H1 (cell line): ENCODE measurements around the gene PURA. TPM values are rescaled to one million over a fixed set of nuclear protein-coding genes. Genes with fewer than 3 reads are reported as not detected.
A peak's percentile ranks its signal among the peaks of the same experiment; 100 is the strongest.

Experiments used
- CTCF ChIA-PET: fragments of 300-600 bp; sonication (Branson Sonifier 250); formaldehyde crosslinking; loops from one replicate; lab custom pipeline; 2021; ENCODE audit not compliant: partially characterized antibody; lab: Charles Lee
- POLR2A ChIA-PET: fragments of 300-600 bp; sonication (Branson Sonifier 250); formaldehyde crosslinking; loops from one replicate; lab custom pipeline; 2021; ENCODE audit warnings: inconsistent platforms; ENCODE audit not compliant: partially characterized antibody; lab: Charles Lee
- DNase-seq, 2 experiments: peaks; one replicate each; pipeline versions ENCODE4 v3.0.0 to v3.0.0-alpha.2; 2010 to 2022; ENCODE audit warnings: low spot score in 2 of 2, low read depth in 1 of 2, mixed read lengths in 1 of 2
- FAIRE-seq: peaks from 2 replicates; lab custom pipeline; 2011; peaks lifted over from hg19 to GRCh38; lab: Jason Lieb, UNC
- H2AFZ ChIP-seq: 2 replicates; pipeline ENCODE4 v1.8.1; 2012; ENCODE audit warnings: low read length, inconsistent platforms
- H2AK5ac ChIP-seq: 2 replicates; pipeline ENCODE4 v1.6.1; 2013; ENCODE audit warnings: low read depth, low read length
- H2BK120ac ChIP-seq: replicated peaks from 2 replicates; pipeline ENCODE3; 2013; ENCODE audit warnings: low read depth, low read length, inconsistent platforms
- H2BK12ac ChIP-seq: 2 replicates; pipeline ENCODE4 v1.6.1; 2013; ENCODE audit warnings: low read depth, low read length
- H2BK15ac ChIP-seq: 2 replicates; pipeline ENCODE4 v1.6.1; 2013; ENCODE audit warnings: low read length
- H2BK20ac ChIP-seq: 2 replicates; pipeline ENCODE4 v1.6.1; 2013; ENCODE audit warnings: low read length
- H2BK5ac ChIP-seq: 2 replicates; pipeline ENCODE4 v1.6.1; 2013; ENCODE audit warnings: low read depth, low read length
- H3K14ac ChIP-seq: 2 replicates; pipeline ENCODE4 v1.6.1; 2013; ENCODE audit warnings: inconsistent platforms; ENCODE audit not compliant: insufficient read length
- H3K18ac ChIP-seq: 2 replicates; pipeline ENCODE4 v1.6.1; 2013; ENCODE audit warnings: low read length; ENCODE audit errors: extremely low read depth
- H3K23ac ChIP-seq: 2 replicates; pipeline ENCODE4 v1.6.1; 2013; ENCODE audit warnings: inconsistent platforms; ENCODE audit not compliant: insufficient read length
- H3K23me2 ChIP-seq: 2 replicates; pipeline ENCODE4 v1.6.1; 2013; ENCODE audit warnings: low read depth, low read length
- H3K27ac ChIP-seq: 2 replicates; pipeline ENCODE4 v1.6.1; 2011; ENCODE audit warnings: low read depth, low read length, inconsistent platforms
- H3K27me3 ChIP-seq, 4 experiments: replicated peaks in 1 of 4; 1 replicate in 1 of 4; 2 replicates in 3 of 4; pipeline versions ENCODE4 v1.6.1 to v1.8.1; 2011 to 2013; ENCODE audit warnings: low read length in 3 of 4, mild to moderate bottlenecking in 3 of 4, inconsistent platforms in 2 of 4, mixed read lengths in 2 of 4, moderate library complexity in 1 of 4; ENCODE audit not compliant: control insufficient read depth in 3 of 4, insufficient read depth in 3 of 4; ENCODE audit errors: extremely low read depth in 1 of 4
- H3K36me3 ChIP-seq, 4 experiments: 2 replicates each; pipeline versions ENCODE4 v1.6.1 to v1.8.1; 2011 to 2013; ENCODE audit warnings: mild to moderate bottlenecking in 4 of 4, low read length in 3 of 4, moderate library complexity in 2 of 4, control low read depth in 1 of 4, inconsistent platforms in 1 of 4; ENCODE audit not compliant: insufficient read depth in 4 of 4, control insufficient read depth in 2 of 4
- H3K4ac ChIP-seq: replicated peaks from 2 replicates; pipeline ENCODE3; 2013; ENCODE audit warnings: low read length, low read depth, mixed read lengths, inconsistent platforms; ENCODE audit not compliant: insufficient read length
- H3K4me1 ChIP-seq, 4 experiments: replicated peaks in 1 of 4; 1 replicate in 1 of 4; 2 replicates in 3 of 4; pipeline versions ENCODE4 v1.6.1 to v1.8.1; 2011 to 2013; ENCODE audit warnings: low read length in 3 of 4, inconsistent platforms in 2 of 4, mixed read lengths in 1 of 4; ENCODE audit not compliant: insufficient read depth in 4 of 4, control insufficient read depth in 3 of 4
- H3K4me2 ChIP-seq, 2 experiments: 2 replicates each; pipeline versions ENCODE4 v1.6.1 to v1.8.1; 2011 to 2013; ENCODE audit warnings: low read depth in 2 of 2, low read length in 2 of 2, control low read depth in 1 of 2, inconsistent platforms in 1 of 2, mild to moderate bottlenecking in 1 of 2; ENCODE audit not compliant: insufficient read depth in 1 of 2
- H3K4me3 ChIP-seq, 4 experiments: fragments of 200-600, 300-600 bp in 1 of 4; sonication (generic), shearing (Covaris generic), sonication (Bioruptor Twin) in 1 of 4; 2 replicates each; pipeline versions ENCODE4 v1.5.1 to v1.8.1; 2011 to 2016; ENCODE audit warnings: low read length in 4 of 4, low read depth in 3 of 4, control low read depth in 2 of 4, inconsistent platforms in 2 of 4, mild to moderate bottlenecking in 2 of 4, mixed read lengths in 1 of 4, moderate library complexity in 1 of 4; ENCODE audit not compliant: insufficient read depth in 2 of 4; ENCODE audit errors: extremely low read depth in 1 of 4
- H3K56ac ChIP-seq: replicated peaks from 2 replicates; pipeline ENCODE3; 2013; ENCODE audit warnings: low read depth, mild to moderate bottlenecking, mixed read lengths, low read length, inconsistent platforms; ENCODE audit not compliant: insufficient read length
- H3K79me1 ChIP-seq: 2 replicates; pipeline ENCODE4 v1.6.1; 2013; ENCODE audit warnings: low read depth, low read length, control low read depth
- H3K79me2 ChIP-seq, 2 experiments: 2 replicates each; pipeline versions ENCODE4 v1.6.1 to v1.8.1; 2012 to 2013; ENCODE audit warnings: low read length in 2 of 2, mild to moderate bottlenecking in 2 of 2, inconsistent platforms in 1 of 2; ENCODE audit not compliant: insufficient read depth in 2 of 2, control insufficient read depth in 1 of 2
- H3K9ac ChIP-seq, 4 experiments: replicated peaks in 1 of 4; 1 replicate in 1 of 4; 2 replicates in 3 of 4; pipeline versions ENCODE4 v1.6.1 to v1.8.1; 2011 to 2013; ENCODE audit warnings: low read depth in 3 of 4, low read length in 3 of 4, control low read depth in 2 of 4, mild to moderate bottlenecking in 2 of 4, moderate library complexity in 2 of 4, inconsistent platforms in 1 of 4; ENCODE audit errors: extremely low read depth in 1 of 4
- H3K9me3 ChIP-seq, 2 experiments: 2 replicates each; pipeline versions ENCODE4 v1.6.1 to v1.8.1; 2012 to 2013; ENCODE audit warnings: mild to moderate bottlenecking in 2 of 2, moderate library complexity in 2 of 2, control low read depth in 1 of 2, inconsistent platforms in 1 of 2, low read depth in 1 of 2, low read length in 1 of 2, mixed read lengths in 1 of 2; ENCODE audit not compliant: insufficient read depth in 2 of 2
- H4K20me1 ChIP-seq, 2 experiments: replicated peaks in 1 of 2; 2 replicates each; pipeline versions ENCODE3 to v1.8.1; 2011 to 2013; ENCODE audit warnings: inconsistent platforms in 2 of 2, low read length in 2 of 2, mild to moderate bottlenecking in 1 of 2; ENCODE audit not compliant: insufficient read depth in 2 of 2, control insufficient read depth in 1 of 2
- H4K5ac ChIP-seq: 2 replicates; pipeline ENCODE4 v1.6.1; 2013; ENCODE audit warnings: low read length, low read depth, mixed read lengths, inconsistent platforms; ENCODE audit not compliant: insufficient read length
- H4K8ac ChIP-seq: 2 replicates; pipeline ENCODE4 v1.8.0; 2013; ENCODE audit warnings: mild to moderate bottlenecking, moderate library complexity, low read length, inconsistent platforms; ENCODE audit not compliant: insufficient read depth; ENCODE audit errors: extremely low read depth
- H4K91ac ChIP-seq: replicated peaks from 2 replicates; pipeline ENCODE3; 2013; ENCODE audit warnings: low read length, mixed read lengths, inconsistent platforms; ENCODE audit not compliant: insufficient read length
- CHD2 ChIP-seq: IDR thresholded peaks from 2 replicates; pipeline ENCODE4 v1.6.1; 2012; ENCODE audit warnings: low read length, improper control_type of control experiment
- GABPA ChIP-seq: IDR thresholded peaks from 2 replicates; pipeline ENCODE4 v1.6.1; 2011; ENCODE audit warnings: mild to moderate bottlenecking, low read length, moderate library complexity, borderline replicate concordance; ENCODE audit not compliant: insufficient read depth
- JUND ChIP-seq: IDR thresholded peaks from 2 replicates; pipeline ENCODE4 v1.6.1; 2011; ENCODE audit warnings: mild to moderate bottlenecking, improper control_type of control experiment, low read length
- KDM1A ChIP-seq: fragments of 200-600, 300-600 bp; sonication (generic); IDR thresholded peaks from 2 replicates; pipeline ENCODE4 v1.7.1; 2016; ENCODE audit warnings: mild to moderate bottlenecking, low read length, borderline replicate concordance
- RAD21 ChIP-seq, 2 experiments: IDR thresholded peaks in 1 of 2; conservative IDR thresholded peaks in 1 of 2; 2 replicates each; pipeline ENCODE4 v1.6.1; 2011; ENCODE audit warnings: low read depth in 2 of 2, low read length in 2 of 2, improper control_type of control experiment in 1 of 2, inconsistent platforms in 1 of 2, mild to moderate bottlenecking in 1 of 2, moderate library complexity in 1 of 2
- SIRT6 ChIP-seq: IDR thresholded peaks from one replicate; pipeline ENCODE4 v1.7.1; 2012; ENCODE audit warnings: low read length, inconsistent platforms
- SP2 ChIP-seq: IDR thresholded peaks from 2 replicates; pipeline ENCODE4 v1.6.1; 2012; ENCODE audit warnings: mild to moderate bottlenecking, low read length, inconsistent platforms
- WGBS, 2 experiments: shearing (Covaris generic) in 1 of 2; methylation state at CpG; one replicate each; pipeline versions ENCODE4 v1.1.6 to v1.1.7; 2013 to 2015; ENCODE audit warnings: low lambda C conversion rate in 2 of 2, mixed read lengths in 2 of 2, inconsistent platforms in 1 of 2, low coverage in 1 of 2, missing lambda C conversion rate in 1 of 2; ENCODE audit not compliant: insufficient replicate concordance in 2 of 2, insufficient coverage in 1 of 2, insufficient read length in 1 of 2; ENCODE audit errors: extremely low coverage in 1 of 2, missing lambda C conversion rate in 1 of 2; 5-methylcytosine and 5-hydroxymethylcytosine counted together
- polyA plus RNA-seq, 7 experiments: library from polyadenylated mRNA; depleted of rRNA in 3 of 7; stranded (reverse) in 5 of 7; unstranded in 2 of 7; fragments of >200 nt in 5 of 7; fragments of 200-250 nt in 2 of 7; gene quantifications; 1 replicate in 5 of 7; 2 replicates in 1 of 7; 4 replicates in 1 of 7; pipeline versions ENCODE4 v1.2.1 to v1.2.3, GENCODE V29; 2011 to 2013; ENCODE audit warnings: missing spikeins in 2 of 7, mixed read lengths in 2 of 7
- total RNA-seq: library from RNA; stranded (reverse); fragmentation: NEBNext Ultra II Directional; extraction: Animal tissue kit (Norgen Biotek cat#: 25700); gene quantifications from 2 replicates; pipeline ENCODE4 v1.2.1, GENCODE V29; 2021

The PURA gene
- total and polyA plus RNA-seq, 2 of the 8 experiments (the other 6 are each of a cell fraction or from before 2014, with no cell fraction given): 0.98 to 2.1 TPM

DNA sequence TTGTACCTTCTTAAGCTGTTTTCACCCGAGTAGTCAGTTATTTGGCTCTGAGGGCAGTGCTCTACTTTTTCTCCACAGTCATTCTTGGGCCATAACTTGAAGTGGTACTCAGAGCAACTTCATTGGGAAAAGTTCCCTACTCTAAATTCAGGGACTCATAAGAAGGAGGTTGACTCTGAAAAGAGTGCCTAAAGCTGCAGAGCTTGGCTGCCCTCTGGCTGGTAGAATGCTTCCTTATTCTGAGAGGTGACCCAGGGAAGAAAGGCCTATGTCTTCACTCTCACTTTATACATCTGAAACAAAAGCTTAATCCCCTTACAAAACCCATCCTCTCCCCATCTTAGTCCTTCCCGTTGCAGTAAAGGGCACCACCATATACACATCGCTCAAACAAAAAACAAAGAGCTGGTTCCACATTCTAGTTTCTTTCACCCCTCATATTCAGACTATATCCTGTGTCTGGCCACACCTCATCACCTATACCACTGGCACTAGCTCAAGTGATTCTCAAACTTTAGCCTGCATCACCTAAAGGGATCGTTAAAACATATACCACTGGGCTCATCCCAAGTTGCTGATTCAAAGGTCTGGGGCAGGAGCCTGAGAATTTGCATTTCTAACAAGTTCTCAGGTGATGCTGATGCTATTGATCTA, 19.7 kb downstream of the PURA start:
- H2BK20ac ChIP-seq: no peak overlapping the region
- H2BK120ac ChIP-seq: no peak overlapping the region
- H3K4me3 ChIP-seq: no peak overlapping the region
- DNase-seq (no peak), FAIRE-seq (no peak)
- H3K79me2 ChIP-seq: no peaks in the 10 kb centered on the region
- H2BK12ac ChIP-seq: no peak overlapping the region
- H3K27ac ChIP-seq: no peak overlapping the region
- no peaks in the 10 kb centered on the region for H4K20me1 ChIP-seq
- no peak overlapping the region for H3K23ac ChIP-seq
- no peak overlapping the region for H3K56ac ChIP-seq
- POLR2A ChIA-PET: interaction anchor here (1.2 to 1.6 kb wide), 4 partner anchors 10 to 21 kb away, joined by 3 to 5 read pairs (median 3); no protein-coding TSS in a partner anchor
- H3K14ac ChIP-seq: no peak overlapping the region
- H3K4ac ChIP-seq: no peak overlapping the region
- H3K9ac ChIP-seq: no peak overlapping the region
- no peaks in the 10 kb centered on the region for H3K9me3 ChIP-seq
- H3K27me3 ChIP-seq: no peaks in the 10 kb centered on the region
- H3K79me1 ChIP-seq: no peaks in the 10 kb centered on the region
- peaks cover 0 to 7% (median 1%) of the 10 kb centered on the region in 4 experiments; a peak in 2 of 7 replicates for H3K4me1 ChIP-seq
- CTCF ChIA-PET: interaction anchor here (0.6 to 9.5 kb wide), 12 partner anchors 12 to 269 kb away, joined by 3 to 105 read pairs (median 4); no protein-coding TSS in a partner anchor
- no peak overlapping the region for H2BK5ac ChIP-seq
- H4K5ac ChIP-seq: no peak overlapping the region
- H3K4me2 ChIP-seq: no peak overlapping the region
- no peak overlapping the region for H2BK15ac ChIP-seq
- H3K23me2 ChIP-seq: no peaks in the 10 kb centered on the region
- H2AK5ac ChIP-seq: no peak overlapping the region
- H2AFZ ChIP-seq: no peak overlapping the region
- no peak overlapping the region for H4K8ac ChIP-seq
- WGBS, 2 experiments: 86% methylated on average over 4 of the region's 4 CpGs; no CpG with 5 or more reads in 1 of the 2 experiments
- no peak overlapping the region for H4K91ac ChIP-seq
- H3K18ac ChIP-seq: no peak overlapping the region
- no peak for TF ChIP-seq CHD2
- TF ChIP-seq GABPA: no peak
- no peak for TF ChIP-seq SP2
- TF ChIP-seq KDM1A: no peak
- no peak for TF ChIP-seq JUND
- no peak for TF ChIP-seq SIRT6
- peak in 1 of 2 experiments; percentile 14; a peak in 2 of 4 replicates for TF ChIP-seq RAD21 (IDR thresholded peaks at IDR 0.05 in 1 of 2, conservative IDR thresholded peaks at IDR 0.05 in 1 of 2; ENCODE audit: low read depth in 2 of 2, low read length in 2 of 2)
- no peaks in the 10 kb centered on the region for H3K36me3 ChIP-seq
